C4-2B (cell line): ENCODE measurements around the gene ITGA6.

Experiments used
- H3K27ac ChIP-seq: fragments of 450-650 bp; 2 replicates; pipeline ENCODE4 v1.5.1; 2017
- CTCF ChIP-seq: fragments of 450-650 bp; conservative IDR thresholded peaks from 2 replicates; pipeline ENCODE4 v1.5.1; 2017; ENCODE audit warnings: mild to moderate bottlenecking
- ZFX ChIP-seq: fragments of 450-650 bp; IDR thresholded peaks from 2 replicates; pipeline ENCODE4 v1.6.1; 2017

Gene ITGA6

DNA sequence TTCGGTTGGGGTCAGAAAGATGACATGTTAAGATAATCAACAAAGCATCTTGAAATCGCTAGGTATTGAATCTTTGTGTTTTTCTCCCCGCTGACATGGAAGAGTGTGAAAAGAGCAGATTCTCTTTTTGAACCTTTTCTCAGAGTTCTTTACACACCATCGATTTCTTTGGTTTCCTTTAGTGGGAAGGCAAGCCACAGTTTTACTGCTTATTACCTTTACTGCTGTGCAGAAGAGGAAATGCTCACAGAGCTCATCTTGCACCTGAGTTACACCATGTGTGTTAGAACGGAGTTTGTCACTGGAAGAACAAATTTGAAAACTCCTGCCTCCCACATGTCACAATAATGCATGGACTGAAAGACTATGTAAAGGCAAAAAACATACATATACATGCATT lies 83.2 kb downstream of the ITGA6 start:
- H3K27ac ChIP-seq = no peak overlapping the region
- no peak for TF ChIP-seq CTCF

DNA sequence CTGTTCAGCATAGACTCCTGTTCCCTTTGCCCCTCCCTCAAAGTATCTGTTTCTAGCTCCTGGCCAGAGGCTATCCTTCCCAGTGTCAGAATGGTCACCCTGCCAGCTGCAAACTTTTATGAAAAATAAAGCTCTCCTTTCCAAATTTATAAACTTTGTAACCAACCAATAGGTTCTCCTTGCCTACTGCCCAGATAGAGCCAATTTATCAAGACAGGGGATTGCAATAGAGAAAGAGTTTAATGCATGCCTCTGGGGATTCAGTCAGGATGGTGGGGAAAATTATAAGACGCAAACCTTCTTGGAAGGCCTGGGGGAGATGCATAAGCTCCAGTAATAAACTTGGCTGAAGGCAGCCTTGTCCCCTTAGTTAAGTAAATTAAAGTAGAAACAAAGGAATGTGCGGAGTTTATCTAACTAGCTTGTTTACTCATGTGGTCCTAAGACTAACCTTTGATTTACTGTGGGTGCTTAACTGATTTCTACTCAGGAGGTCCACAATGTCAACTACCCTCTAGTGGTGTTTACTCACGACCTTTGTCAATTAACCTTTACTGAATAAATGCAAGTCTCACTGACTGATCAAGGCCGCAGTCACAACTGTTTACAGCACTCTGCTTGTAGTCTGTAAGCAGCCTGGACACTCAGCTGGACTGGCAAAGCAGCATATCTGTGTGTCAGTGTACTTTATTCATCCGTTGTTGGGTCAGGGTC lies 85.6 kb downstream of the ITGA6 start:
- no peak overlapping the region for H3K27ac ChIP-seq
- TF ChIP-seq ZFX (no peak), CTCF (no peak)

GRCh38 chr2:172513524-172513900 lies 86.1 kb downstream of the ITGA6 start:
- TF ChIP-seq ZFX (no peak), CTCF (no peak)

GRCh38 chr2:172513935-172514586 lies 86.7 kb downstream of the ITGA6 start:
- no peak for TF ChIP-seq ZFX
- TF ChIP-seq CTCF = no peak
- no peak overlapping the region for H3K27ac ChIP-seq

More at GRCh38 chr2:172513524-172513900, 86.1 kb downstream of the ITGA6 start:
- H3K27ac ChIP-seq = no peak overlapping the region

- TF ChIP-seq ZFX = no peak
- no peak for TF ChIP-seq CTCF
Observed at GRCh38 chr2:172516299-172516698, 88.9 kb downstream of the ITGA6 start.

GRCh38 chr2:172518995-172519394 lies 91.6 kb downstream of the ITGA6 start:
- H3K27ac ChIP-seq = no peak overlapping the region
- TF ChIP-seq CTCF (no peak), ZFX (no peak)

More at GRCh38 chr2:172516299-172516698, 88.9 kb downstream of the ITGA6 start:
- no peak overlapping the region for H3K27ac ChIP-seq

- no peak overlapping the region for H3K27ac ChIP-seq
Observed at GRCh38 chr2:172525601-172526000, 98.2 kb downstream of the ITGA6 start.

More at GRCh38 chr2:172525601-172526000, 98.2 kb downstream of the ITGA6 start:
- TF ChIP-seq CTCF (no peak), ZFX (no peak)
